ENCODE measurements around the gene MTCH1. TPM values are rescaled to one million over a fixed set of nuclear protein-coding genes. Genes with fewer than 3 reads are reported as not detected.

MTCH1 gene
- total and polyA plus RNA-seq, 9 of the 15 experiments (the other 6 are each of a cell fraction or from before 2014, with no cell fraction given) = 7.9 to 161 (median 118) TPM

DNA sequence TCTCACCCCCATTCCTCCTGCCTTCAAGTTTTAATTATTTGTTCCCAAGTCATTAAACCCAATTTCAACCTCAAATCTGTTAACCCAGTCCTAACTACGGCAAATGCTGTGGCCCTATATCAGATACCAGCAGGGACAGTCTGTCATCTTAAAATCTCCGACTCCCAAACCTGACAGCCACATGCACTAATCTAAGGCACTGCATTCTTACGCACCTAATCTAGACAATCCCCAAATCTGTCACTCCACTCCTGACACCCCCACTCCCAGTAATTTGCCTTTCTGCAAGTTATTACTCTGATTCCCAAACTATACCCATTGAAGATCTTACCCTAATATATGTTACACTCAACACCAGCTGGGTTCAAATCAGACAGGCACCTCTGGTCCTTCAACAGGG lies 2.5 kb downstream of the MTCH1 start (continued):
- TF ChIP-seq, protein P1, sequence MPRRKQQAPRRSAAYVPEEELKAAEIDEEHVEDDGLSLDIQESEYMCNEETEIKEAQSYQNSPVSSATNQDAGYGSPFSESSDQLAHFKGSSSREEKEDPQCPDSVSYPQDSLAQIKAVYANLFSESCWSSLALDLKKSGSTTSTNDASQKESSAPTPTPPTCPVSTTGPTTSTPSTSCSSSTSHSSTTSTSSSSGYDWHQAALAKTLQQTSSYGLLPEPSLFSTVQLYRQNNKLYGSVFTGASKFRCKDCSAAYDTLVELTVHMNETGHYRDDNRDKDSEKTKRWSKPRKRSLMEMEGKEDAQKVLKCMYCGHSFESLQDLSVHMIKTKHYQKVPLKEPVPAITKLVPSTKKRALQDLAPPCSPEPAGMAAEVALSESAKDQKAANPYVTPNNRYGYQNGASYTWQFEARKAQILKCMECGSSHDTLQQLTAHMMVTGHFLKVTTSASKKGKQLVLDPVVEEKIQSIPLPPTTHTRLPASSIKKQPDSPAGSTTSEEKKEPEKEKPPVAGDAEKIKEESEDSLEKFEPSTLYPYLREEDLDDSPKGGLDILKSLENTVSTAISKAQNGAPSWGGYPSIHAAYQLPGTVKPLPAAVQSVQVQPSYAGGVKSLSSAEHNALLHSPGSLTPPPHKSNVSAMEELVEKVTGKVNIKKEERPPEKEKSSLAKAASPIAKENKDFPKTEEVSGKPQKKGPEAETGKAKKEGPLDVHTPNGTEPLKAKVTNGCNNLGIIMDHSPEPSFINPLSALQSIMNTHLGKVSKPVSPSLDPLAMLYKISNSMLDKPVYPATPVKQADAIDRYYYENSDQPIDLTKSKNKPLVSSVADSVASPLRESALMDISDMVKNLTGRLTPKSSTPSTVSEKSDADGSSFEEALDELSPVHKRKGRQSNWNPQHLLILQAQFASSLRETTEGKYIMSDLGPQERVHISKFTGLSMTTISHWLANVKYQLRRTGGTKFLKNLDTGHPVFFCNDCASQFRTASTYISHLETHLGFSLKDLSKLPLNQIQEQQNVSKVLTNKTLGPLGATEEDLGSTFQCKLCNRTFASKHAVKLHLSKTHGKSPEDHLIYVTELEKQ (CRISPR knock-in tag; IDR thresholded peaks at IDR 0.05) = no peak
- TF ChIP-seq NCOA2 (IDR thresholded peaks at IDR 0.05; ENCODE audit: partially characterized antibody in 2 of 2) (no peak), NR1H2 (CRISPR knock-in tag; IDR thresholded peaks at IDR 0.05) (no peak), HEY1 (CRISPR knock-in tag; IDR thresholded peaks at IDR 0.05; ENCODE audit: borderline replicate concordance) (no peak), FUS (optimal IDR thresholded peaks at IDR 0.05; ENCODE audit: low read depth, low read length) (no peak), U2AF1 (optimal IDR thresholded peaks at IDR 0.05; ENCODE audit: low read depth, low read length) (no peak), HDAC1 (IDR thresholded peaks at IDR 0.05) (peak in 1 of 2 experiments; percentile 56; a peak in 2 of 4 replicates), HNRNPH1 (optimal IDR thresholded peaks at IDR 0.05; ENCODE audit: low read depth, low read length) (no peak), PCBP2 (IDR thresholded peaks at IDR 0.05; ENCODE audit: low read depth, low read length, poor library complexity, severe bottlenecking) (no peak), CHD4 (IDR thresholded peaks at IDR 0.05; ENCODE audit: insufficient read depth, insufficient replicate concordance, low read depth, low read length, poor library complexity, severe bottlenecking) (no peak), FOXJ2 (tag; IDR thresholded peaks at IDR 0.05) (no peak), KDM1A (IDR thresholded peaks at IDR 0.05) (peak; percentile 89 to 91), POLR2B (IDR thresholded peaks at IDR 0.05; ENCODE audit: low read depth, partially characterized antibody) (no peak), ESRRB (CRISPR knock-in tag; IDR thresholded peaks at IDR 0.05; ENCODE audit: borderline replicate concordance) (no peak), PTRF (tag; IDR thresholded peaks at IDR 0.05) (no peak), SMARCE1 (IDR thresholded peaks at IDR 0.05) (no peak), PHB (CRISPR knock-in tag; IDR thresholded peaks at IDR 0.05) (no peak), ELF4 (CRISPR knock-in tag; IDR thresholded peaks at IDR 0.05) (no peak), RBM22 (IDR thresholded peaks at IDR 0.05; ENCODE audit: low read depth, low read length, poor library complexity, severe bottlenecking) (no peak)
- TF ChIP-seq, protein P2, sequence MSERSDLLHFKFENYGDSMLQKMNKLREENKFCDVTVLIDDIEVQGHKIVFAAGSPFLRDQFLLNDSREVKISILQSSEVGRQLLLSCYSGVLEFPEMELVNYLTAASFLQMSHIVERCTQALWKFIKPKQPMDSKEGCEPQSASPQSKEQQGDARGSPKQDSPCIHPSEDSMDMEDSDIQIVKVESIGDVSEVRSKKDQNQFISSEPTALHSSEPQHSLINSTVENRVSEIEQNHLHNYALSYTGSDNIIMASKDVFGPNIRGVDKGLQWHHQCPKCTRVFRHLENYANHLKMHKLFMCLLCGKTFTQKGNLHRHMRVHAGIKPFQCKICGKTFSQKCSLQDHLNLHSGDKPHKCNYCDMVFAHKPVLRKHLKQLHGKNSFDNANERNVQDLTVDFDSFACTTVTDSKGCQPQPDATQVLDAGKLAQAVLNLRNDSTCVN (CRISPR knock-in tag; IDR thresholded peaks at IDR 0.05) = 0 out of 2 replicates have a peak, but pooled peaks have one; percentile 2
- TF ChIP-seq, protein P3, sequence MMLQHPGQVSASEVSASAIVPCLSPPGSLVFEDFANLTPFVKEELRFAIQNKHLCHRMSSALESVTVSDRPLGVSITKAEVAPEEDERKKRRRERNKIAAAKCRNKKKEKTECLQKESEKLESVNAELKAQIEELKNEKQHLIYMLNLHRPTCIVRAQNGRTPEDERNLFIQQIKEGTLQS (IDR thresholded peaks at IDR 0.05) = no peak
- TF ChIP-seq, protein P3 (CRISPR knock-in tag; conservative IDR thresholded peaks at IDR 0.05) = no peak
- TF ChIP-seq, protein P4, sequence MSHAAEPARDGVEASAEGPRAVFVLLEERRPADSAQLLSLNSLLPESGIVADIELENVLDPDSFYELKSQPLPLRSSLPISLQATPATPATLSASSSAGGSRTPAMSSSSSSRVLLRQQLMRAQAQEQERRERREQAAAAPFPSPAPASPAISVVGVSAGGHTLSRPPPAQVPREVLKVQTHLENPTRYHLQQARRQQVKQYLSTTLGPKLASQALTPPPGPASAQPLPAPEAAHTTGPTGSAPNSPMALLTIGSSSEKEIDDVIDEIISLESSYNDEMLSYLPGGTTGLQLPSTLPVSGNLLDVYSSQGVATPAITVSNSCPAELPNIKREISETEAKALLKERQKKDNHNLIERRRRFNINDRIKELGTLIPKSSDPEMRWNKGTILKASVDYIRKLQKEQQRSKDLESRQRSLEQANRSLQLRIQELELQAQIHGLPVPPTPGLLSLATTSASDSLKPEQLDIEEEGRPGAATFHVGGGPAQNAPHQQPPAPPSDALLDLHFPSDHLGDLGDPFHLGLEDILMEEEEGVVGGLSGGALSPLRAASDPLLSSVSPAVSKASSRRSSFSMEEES (CRISPR knock-in tag; IDR thresholded peaks at IDR 0.05) = no peak
